Effector CD4-positive, alpha-beta T cell (primary cell): Measurements from ENCODE around the gene PLXDC1.
"Not testable (repeated sequence)": the region's sequence is repeated elsewhere in the genome, so short reads cannot be mapped to it uniquely, and the experiment has no call there.

Source experiments
- DNase-seq: peaks from one replicate; pipeline ENCODE4 v3.0.0-alpha.2; 2020

Gene PLXDC1

GRCh38 chr17:39122991-39123390 is 28.4 kb downstream of the PLXDC1 start:
- DNase-seq: no peak

GRCh38 chr17:39121919-39122318 is 29.5 kb downstream of the PLXDC1 start:
- DNase-seq: not testable (repeated sequence)

- no peak for DNase-seq
Measured at GRCh38 chr17:39118674-39119419, 32.6 kb downstream of the PLXDC1 start.

- DNase-seq: no peak
Measured at GRCh38 chr17:39116224-39116623, 35.2 kb downstream of the PLXDC1 start.

- DNase-seq: no peak
Measured at GRCh38 chr17:39115135-39115534, 36.3 kb downstream of the PLXDC1 start.

GRCh38 chr17:39114723-39115122 is 36.7 kb downstream of the PLXDC1 start:
- no peak for DNase-seq

GRCh38 chr17:39113871-39114270 is 37.6 kb downstream of the PLXDC1 start:
- no peak for DNase-seq

- DNase-seq: no peak
Measured at GRCh38 chr17:39110435-39111136, 40.9 kb downstream of the PLXDC1 start.

- no peak for DNase-seq
Measured at GRCh38 chr17:39108461-39109375, 42.7 kb downstream of the PLXDC1 start.

- DNase-seq: no peak
Measured at GRCh38 chr17:39107973-39108372, 43.5 kb downstream of the PLXDC1 start.

- no peak for DNase-seq
Measured at GRCh38 chr17:39107155-39107554, 44.3 kb downstream of the PLXDC1 start.

- DNase-seq: no peak
Measured at GRCh38 chr17:39105705-39106104, 45.7 kb downstream of the PLXDC1 start.

- DNase-seq: no peak
Measured at GRCh38 chr17:39104657-39105056, 46.8 kb downstream of the PLXDC1 start.

GRCh38 chr17:39104046-39104445 is 47.4 kb downstream of the PLXDC1 start:
- DNase-seq: no peak

GRCh38 chr17:39101091-39101490 is 50.3 kb downstream of the PLXDC1 start:
- no peak for DNase-seq

- DNase-seq: no peak
Measured at GRCh38 chr17:39100530-39100929, 50.9 kb downstream of the PLXDC1 start.

GRCh38 chr17:39099663-39100286 is 51.7 kb downstream of the PLXDC1 start:
- DNase-seq: no peak

GRCh38 chr17:39098588-39098987 is 52.8 kb downstream of the PLXDC1 start:
- no peak for DNase-seq

GRCh38 chr17:39097537-39097936 is 53.9 kb downstream of the PLXDC1 start:
- no peak for DNase-seq

- DNase-seq: no peak
Measured at GRCh38 chr17:39097150-39097519, 54.3 kb downstream of the PLXDC1 start.

GRCh38 chr17:39096508-39097149 is 54.8 kb downstream of the PLXDC1 start:
- DNase-seq: no peak

- DNase-seq: no peak
Measured at GRCh38 chr17:39095309-39095686, 56.1 kb downstream of the PLXDC1 start.
